ENCODE measurements around the gene PAX2. TPM values are rescaled to one million over a fixed set of nuclear protein-coding genes. Genes with fewer than 3 reads are reported as not detected.

PAX2 gene
- total and polyA plus RNA-seq, 2 of the 13 experiments (the other 11 are each of a cell fraction or from before 2014, with no cell fraction given) = not detected

DNA sequence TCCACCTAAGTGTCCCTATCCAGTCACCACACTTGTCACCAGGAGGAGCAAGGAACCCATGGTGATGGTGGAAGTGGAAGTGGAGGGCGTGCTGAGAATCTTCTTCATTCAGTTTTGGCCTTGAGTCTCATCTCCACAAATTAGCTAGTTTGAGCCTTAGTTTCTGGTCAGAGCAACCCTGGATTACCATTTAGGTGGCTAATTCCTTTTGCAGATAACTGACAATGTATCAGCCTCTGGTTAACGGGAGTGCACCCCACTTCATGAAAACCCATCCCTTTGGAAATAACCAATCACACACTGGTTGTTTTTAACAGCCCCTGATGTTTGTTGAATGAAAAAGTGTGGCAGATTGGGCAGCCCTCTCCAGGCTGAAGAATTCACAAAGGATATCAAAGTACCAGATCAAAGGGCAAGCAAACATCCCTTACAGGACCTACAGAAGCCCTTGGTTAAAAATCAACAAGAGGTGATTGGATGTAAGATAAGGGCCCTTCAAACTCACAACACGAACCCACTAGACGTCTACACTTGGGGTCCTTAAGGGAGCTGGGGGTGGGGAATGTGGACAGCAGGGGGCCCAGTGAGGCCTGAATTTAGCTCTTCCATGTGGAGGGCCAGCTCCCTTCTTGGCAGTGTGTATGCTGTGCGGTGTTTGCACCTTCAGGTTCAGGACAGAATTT is 130.2 kb downstream of the PAX2 start (continued):
- TF ChIP-seq CEBPB (IDR thresholded peaks at IDR 0.05; ENCODE audit: borderline replicate concordance, low read depth, low read length) (no peak), NFKB2 (CRISPR knock-in tag; IDR thresholded peaks at IDR 0.05; ENCODE audit: borderline replicate concordance) (no peak), SCMH1 (CRISPR knock-in tag; IDR thresholded peaks at IDR 0.05; ENCODE audit: borderline replicate concordance) (no peak), KLF16 (CRISPR knock-in tag; IDR thresholded peaks at IDR 0.05) (peak in 1 of 2 experiments; percentile 41; a peak in 1 of 4 replicates), NPAS2 (CRISPR knock-in tag; IDR thresholded peaks at IDR 0.05; ENCODE audit: borderline replicate concordance) (no peak), AKAP8 (CRISPR knock-in tag; IDR thresholded peaks at IDR 0.05) (no peak), ZBTB7B (CRISPR knock-in tag; IDR thresholded peaks at IDR 0.05) (peak; percentile 96), CHD2 (IDR thresholded peaks at IDR 0.05; ENCODE audit: low read depth, low read length) (no peak), LCORL (IDR thresholded peaks at IDR 0.05) (no peak), LCORL (CRISPR knock-in tag; IDR thresholded peaks at IDR 0.05) (0 out of 2 replicates have a peak, but pooled peaks have one; percentile 23), SYNCRIP (IDR thresholded peaks at IDR 0.05; ENCODE audit: insufficient read depth, low read depth, low read length) (no peak), ZNF296 (CRISPR knock-in tag; conservative IDR thresholded peaks at IDR 0.05) (no peak), MEIS2 (CRISPR knock-in tag; IDR thresholded peaks at IDR 0.05) (no peak), SNAI1 (CRISPR knock-in tag; IDR thresholded peaks at IDR 0.05; ENCODE audit: borderline replicate concordance) (no peak), TCF12 (IDR thresholded peaks at IDR 0.05) (no peak), TCF12 (CRISPR knock-in tag; IDR thresholded peaks at IDR 0.05) (no peak), SRSF4 (IDR thresholded peaks at IDR 0.05; ENCODE audit: low read depth, low read length, poor library complexity, severe bottlenecking) (no peak), ARID2 (CRISPR knock-in tag; IDR thresholded peaks at IDR 0.05; ENCODE audit: borderline replicate concordance) (no peak), ZFY (CRISPR knock-in tag; IDR thresholded peaks at IDR 0.05) (peak; percentile 51), NR1H2 (CRISPR knock-in tag; IDR thresholded peaks at IDR 0.05; ENCODE audit: borderline replicate concordance, low read depth) (no peak), ZNF7 (CRISPR knock-in tag; IDR thresholded peaks at IDR 0.05) (no peak), ZNF34 (CRISPR knock-in tag; IDR thresholded peaks at IDR 0.05; ENCODE audit: borderline replicate concordance) (no peak)
- TF ChIP-seq, protein P1, sequence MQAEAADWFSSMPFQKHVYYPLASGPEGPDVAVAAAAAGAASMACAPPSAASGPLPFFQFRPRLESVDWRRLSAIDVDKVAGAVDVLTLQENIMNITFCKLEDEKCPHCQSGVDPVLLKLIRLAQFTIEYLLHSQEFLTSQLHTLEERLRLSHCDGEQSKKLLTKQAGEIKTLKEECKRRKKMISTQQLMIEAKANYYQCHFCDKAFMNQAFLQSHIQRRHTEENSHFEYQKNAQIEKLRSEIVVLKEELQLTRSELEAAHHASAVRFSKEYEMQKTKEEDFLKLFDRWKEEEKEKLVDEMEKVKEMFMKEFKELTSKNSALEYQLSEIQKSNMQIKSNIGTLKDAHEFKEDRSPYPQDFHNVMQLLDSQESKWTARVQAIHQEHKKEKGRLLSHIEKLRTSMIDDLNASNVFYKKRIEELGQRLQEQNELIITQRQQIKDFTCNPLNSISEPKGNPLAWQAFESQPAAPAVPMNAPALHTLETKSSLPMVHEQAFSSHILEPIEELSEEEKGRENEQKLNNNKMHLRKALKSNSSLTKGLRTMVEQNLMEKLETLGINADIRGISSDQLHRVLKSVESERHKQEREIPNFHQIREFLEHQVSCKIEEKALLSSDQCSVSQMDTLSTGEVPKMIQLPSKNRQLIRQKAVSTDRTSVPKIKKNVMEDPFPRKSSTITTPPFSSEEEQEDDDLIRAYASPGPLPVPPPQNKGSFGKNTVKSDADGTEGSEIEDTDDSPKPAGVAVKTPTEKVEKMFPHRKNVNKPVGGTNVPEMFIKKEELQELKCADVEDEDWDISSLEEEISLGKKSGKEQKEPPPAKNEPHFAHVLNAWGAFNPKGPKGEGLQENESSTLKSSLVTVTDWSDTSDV (CRISPR knock-in tag; IDR thresholded peaks at IDR 0.05) = no peak
- TF ChIP-seq, protein P2, sequence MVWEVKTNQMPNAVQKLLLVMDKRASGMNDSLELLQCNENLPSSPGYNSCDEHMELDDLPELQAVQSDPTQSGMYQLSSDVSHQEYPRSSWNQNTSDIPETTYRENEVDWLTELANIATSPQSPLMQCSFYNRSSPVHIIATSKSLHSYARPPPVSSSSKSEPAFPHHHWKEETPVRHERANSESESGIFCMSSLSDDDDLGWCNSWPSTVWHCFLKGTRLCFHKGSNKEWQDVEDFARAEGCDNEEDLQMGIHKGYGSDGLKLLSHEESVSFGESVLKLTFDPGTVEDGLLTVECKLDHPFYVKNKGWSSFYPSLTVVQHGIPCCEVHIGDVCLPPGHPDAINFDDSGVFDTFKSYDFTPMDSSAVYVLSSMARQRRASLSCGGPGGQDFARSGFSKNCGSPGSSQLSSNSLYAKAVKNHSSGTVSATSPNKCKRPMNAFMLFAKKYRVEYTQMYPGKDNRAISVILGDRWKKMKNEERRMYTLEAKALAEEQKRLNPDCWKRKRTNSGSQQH (CRISPR knock-in tag; IDR thresholded peaks at IDR 0.05; ENCODE audit: low read depth) = no peak
- TF ChIP-seq, protein P3, sequence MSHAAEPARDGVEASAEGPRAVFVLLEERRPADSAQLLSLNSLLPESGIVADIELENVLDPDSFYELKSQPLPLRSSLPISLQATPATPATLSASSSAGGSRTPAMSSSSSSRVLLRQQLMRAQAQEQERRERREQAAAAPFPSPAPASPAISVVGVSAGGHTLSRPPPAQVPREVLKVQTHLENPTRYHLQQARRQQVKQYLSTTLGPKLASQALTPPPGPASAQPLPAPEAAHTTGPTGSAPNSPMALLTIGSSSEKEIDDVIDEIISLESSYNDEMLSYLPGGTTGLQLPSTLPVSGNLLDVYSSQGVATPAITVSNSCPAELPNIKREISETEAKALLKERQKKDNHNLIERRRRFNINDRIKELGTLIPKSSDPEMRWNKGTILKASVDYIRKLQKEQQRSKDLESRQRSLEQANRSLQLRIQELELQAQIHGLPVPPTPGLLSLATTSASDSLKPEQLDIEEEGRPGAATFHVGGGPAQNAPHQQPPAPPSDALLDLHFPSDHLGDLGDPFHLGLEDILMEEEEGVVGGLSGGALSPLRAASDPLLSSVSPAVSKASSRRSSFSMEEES (CRISPR knock-in tag; IDR thresholded peaks at IDR 0.05) = no peak

Data from HepG2 (cell line).